GM12873 (cell line): ENCODE measurements around the gene TRABD2A.

Source experiments
- CTCF ChIP-seq: IDR thresholded peaks from 2 replicates; pipeline ENCODE4 v1.5.1; 2012; ENCODE audit warnings: low read depth, mild to moderate bottlenecking, moderate library complexity, low read length, control low read depth; ENCODE audit not compliant: insufficient read depth; ENCODE audit errors: missing control alignments

The TRABD2A gene

DNA sequence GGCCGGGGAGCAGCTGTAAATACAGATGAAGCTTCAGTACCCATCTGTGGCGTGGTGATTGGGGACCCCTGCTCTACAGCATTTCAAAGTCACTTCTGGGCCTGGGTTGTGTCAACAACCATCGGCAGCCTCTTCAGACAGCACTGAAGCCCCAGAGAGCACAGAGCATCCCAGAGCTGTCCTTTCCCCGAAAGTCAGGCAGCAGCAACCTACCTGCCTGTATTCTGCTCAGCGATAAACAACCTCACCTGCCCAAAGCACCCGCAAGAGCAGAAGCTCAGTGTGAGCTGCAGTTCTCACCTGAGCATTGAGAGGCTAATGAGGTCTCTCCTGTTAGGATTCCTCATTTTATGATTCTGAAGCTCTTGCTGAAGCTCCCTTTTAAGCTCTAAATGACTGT lies 19.3 kb downstream of the TRABD2A start:
- no peak for TF ChIP-seq CTCF

GRCh38 chr2:84858937-84859336 lies 21.9 kb downstream of the TRABD2A start:
- no peak for TF ChIP-seq CTCF

GRCh38 chr2:84858123-84858522 lies 22.8 kb downstream of the TRABD2A start:
- no peak for TF ChIP-seq CTCF

- TF ChIP-seq CTCF: no peak
Observed at GRCh38 chr2:84857566-84857965, 23.3 kb downstream of the TRABD2A start.

DNA sequence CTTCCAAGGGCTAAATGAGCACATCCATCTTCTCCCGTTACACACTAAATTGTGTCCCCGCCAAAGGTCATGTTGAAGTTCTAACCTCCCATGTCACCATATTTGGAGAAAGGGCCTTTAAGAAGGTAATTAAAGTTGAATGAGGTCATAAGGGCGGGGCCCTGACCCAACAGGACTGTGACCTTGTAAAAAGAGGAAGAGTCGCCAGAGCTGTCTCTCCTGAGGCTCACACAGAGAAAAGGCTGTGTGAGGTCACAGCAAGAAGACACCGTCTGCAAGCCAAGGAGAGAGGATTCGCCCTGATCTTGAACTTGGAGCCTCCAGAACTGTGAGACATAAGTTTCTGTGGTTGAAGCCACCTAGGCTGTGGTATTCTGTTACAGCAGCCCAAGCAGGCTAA lies 24.1 kb downstream of the TRABD2A start:
- no peak for TF ChIP-seq CTCF

- TF ChIP-seq CTCF: no peak
Observed at GRCh38 chr2:84855731-84856130, 25.2 kb downstream of the TRABD2A start.

DNA sequence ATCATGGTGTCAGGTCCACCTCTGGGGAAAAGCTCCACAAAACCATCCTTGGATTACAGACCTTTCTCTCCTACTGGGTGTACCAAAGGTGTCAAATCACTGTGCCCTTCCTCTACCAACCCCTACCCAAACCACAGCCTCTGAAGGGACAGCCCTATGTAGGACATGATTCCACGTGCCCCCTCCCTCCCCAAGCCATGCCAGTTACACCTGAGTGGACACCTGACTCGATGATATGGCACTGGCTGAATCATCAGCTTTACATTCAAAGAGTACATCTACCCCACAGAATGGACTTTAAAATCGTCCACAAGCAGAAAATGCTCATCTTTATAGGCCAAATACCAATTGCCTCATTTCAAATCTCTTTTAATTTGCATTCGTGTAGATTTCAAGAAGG lies 26.0 kb downstream of the TRABD2A start:
- no peak for TF ChIP-seq CTCF
